IPS DF 4.7 (cell line): Measurements from ENCODE around the gene GMCL2.

Experiments
- DNase-seq: peaks from one replicate; pipeline ENCODE4 v3.0.0-alpha.2; 2013; ENCODE audit warnings: low spot score; ENCODE audit errors: extremely low read depth

GMCL2 gene

DNA sequence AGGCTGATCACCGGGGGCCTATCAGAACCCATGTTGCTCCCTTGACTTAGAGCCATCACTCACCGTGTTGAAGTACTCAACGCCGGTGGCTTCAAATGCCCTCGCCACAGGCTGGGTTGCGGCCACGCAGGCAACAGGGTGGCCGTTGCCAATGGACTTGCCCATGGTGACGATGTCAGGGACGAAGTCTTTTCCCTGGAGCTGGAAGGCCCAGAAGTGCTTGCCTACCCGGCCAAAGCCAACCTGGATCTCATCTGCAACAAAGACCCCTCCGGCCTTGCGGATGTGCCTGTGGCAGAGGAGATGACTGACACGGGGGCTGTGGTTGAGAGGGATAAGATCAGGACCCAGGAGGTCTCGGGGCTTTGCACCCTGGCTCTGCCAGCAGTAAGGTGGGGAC, 35.1 kb upstream of the GMCL2 start:
- no peak for DNase-seq

DNA sequence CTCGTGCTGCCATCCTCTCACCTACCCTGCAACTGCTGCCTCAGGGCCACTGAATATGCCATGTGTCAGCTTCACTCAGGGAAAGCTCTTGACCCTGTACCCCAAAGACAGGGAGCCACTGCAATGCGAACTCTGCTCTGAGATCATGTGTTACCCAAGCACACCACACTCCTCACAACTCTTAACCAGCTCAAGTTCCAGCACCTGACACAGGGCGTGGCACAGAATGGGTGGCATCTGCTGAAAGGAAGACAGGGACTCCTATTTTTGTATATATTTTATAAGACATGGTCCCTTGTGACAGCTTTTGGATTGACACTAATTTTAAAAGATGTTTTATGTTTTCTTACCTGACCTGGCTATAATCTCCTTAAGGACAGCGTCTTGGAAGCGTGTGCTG, 34.7 kb upstream of the GMCL2 start:
- DNase-seq, result no peak

DNA sequence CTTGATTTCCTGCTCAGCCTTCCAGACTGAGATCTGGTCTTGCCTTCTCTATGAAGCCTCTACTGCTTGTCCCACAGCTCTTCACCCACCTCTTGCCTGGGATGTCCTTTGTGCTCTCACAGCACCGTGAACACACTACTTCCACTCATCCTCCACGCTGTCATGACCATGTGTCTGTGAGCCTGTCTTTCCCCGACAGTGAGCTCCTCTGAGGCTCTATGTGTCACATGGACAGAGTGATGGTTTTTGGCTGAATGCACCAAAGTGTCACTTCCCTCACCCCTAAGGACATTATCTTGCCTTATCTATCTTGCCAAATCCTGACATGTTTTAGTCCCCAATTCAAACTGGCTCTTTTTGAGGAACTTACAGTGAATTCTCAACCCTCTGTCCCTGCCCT, 34.1 kb upstream of the GMCL2 start:
- DNase-seq, result no peak

DNA sequence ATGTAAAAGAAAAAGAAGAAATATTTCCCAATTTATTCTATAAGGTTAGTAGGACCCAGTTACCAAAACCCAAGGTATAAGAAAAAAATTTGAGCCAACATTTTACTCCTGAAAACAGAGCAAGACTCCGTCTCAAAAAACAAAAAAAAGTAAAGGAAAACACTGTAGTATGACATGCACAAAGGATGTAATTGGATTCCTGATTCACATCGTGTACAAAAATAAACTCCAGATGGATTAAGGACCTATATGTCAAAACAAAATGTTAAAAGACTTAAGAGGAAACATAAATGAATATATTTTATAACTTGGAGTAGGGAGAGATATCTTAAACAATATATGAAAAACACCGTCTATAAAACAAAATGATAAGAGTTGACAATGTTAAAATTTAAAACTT, 31.7 kb upstream of the GMCL2 start:
- no peak for DNase-seq

DNA sequence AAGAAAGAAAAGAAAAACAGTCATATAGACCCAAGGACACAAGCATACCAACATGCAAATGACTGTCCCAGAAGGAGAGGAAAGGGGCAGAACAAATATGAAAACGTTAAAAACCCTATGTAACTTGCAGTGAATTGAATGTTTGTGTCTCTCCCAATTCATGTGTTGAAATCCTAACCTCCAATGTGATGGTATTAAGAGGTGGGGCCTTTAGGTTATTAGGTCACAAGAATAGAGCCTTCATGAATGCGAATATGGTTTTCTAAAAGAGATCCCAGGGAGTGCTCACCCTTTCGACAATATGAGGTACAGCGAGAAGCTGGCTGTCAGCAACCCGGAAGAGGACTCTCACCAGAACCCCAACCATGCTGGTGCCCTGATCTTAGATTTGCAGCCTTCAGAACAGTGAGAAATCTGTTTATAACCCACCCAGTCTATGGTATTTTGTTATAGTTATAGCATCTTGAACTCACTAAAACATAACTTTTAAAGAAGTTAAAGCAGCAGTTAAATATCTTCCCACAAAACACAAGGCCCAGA, 31.1 kb upstream of the GMCL2 start:
- DNase-seq, result no peak

DNA sequence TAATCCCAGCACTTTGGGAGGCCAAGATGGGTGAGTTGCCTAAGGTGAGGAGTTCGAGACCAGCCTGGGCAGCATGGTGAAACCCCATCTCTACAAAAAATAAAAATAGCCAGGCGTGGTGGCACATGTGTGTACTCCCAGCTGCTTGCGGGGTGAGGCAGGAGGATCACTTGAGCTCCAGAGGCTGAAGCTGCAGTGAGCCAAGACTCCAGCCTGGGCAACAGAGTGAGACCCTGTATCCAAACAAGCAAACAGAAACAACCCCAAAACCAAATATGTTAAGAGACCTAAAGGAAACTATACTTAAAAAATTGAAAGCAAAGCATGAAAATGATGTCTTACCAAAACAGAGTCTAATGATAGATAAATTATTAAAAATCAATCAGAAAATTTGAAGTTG, 29.6 kb upstream of the GMCL2 start:
- no peak for DNase-seq

DNA sequence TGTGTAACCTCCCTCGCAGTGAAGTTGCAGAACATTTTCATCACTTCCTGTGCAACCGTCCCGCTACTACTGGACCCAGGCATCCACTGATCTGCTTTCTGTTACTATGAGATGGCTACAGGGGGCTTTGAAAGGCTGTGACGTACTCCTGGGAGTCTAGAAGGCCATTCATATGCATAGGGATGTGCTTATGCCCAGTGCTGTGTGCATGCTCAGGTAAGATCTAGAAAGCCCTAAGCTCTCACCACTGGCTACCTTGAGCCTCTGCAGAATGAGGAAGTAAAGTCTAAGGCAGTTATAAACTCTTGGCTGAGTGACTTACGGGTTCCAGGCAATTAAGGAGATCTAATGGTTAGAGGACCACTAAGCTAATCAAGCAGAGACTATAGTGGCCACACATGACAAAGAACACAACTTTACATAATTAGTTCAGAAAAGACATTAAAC, 28.9 kb upstream of the GMCL2 start:
- DNase-seq, result no peak

DNA sequence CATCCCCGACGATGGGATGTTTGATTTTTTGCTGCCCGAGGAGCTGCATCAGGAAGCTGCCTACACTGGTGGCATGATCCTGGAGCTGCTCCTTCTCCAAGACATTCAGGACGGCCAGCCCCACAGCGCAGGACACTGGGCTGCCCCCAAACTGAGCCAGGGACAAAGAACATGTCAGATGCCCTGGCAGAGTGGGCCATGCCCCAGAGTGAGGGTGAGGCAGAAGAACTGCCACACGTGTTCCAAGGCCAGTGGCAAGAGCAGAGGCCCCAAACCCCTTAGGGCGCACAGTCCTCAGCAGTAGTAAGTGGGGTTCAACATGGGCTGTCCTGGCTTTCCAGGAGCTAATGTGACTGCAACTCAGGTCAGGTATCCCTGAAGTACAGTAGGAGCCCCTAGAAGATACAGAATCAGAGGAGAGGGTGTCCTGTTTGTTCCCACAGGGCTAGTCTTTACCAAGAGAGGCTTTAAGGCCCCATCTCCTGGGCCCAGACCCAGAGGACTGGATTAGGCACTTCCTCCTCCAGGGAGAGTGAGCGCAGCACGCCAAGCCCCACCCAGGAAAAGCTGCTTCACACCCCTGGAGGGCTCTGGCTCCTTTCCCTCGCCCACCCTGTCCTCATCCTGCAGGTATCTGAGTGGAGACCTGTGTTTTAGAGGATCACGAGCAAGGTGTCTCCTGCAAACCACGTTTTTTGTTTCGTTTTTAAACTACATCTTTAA, 28.3 kb upstream of the GMCL2 start:
- DNase-seq, result no peak

DNA sequence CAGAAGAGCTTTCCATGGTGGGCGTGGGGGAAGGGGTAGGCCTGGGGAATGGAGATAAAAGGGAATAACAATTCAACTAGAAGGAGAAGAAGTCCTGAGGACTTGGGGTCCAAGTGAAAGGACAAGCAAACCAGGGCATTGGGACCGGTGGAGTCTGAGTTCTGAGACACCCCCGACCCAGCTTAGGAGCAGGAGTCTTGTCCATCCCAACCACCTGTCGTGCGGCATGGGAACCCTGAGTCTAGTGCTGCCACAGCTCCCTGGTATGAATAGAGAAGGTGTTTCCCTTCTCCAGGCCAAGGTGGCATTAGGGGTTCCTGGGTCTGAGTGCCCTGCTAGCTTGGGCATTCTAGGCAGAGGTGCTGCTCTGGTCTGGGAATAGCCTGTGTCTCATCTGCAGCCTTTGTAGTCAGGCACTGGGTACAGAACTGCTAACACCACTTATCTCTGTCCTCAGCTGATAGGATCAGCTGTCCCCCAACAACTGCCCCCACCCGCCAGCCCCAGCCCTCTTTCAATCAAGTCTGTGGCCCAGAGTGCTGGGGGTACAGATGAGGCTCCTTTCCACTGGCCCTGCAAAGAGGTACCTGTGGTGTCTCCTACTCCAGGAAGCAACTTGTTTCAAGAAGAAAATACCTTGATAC, 27.1 kb upstream of the GMCL2 start:
- no peak for DNase-seq

DNA sequence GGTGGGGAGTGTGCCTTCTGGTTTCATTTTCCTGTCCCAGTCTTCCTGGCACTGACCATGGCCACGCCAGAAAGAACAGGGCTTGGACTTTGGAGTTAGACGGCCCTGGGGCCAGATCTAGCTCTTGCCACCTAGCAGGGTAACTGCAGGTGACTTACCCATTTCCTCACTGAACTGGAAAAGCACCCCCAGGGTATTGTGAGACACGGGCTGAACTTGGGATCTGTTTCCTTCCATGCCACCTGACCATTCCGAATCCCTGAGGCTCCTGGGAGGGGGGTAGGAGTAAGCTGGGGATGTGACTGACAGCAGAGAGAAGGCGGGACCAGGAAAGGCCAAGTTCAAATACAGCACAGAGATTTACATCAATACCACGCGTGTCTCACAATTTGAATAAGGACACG, 26.6 kb upstream of the GMCL2 start:
- DNase-seq, result no peak

DNA sequence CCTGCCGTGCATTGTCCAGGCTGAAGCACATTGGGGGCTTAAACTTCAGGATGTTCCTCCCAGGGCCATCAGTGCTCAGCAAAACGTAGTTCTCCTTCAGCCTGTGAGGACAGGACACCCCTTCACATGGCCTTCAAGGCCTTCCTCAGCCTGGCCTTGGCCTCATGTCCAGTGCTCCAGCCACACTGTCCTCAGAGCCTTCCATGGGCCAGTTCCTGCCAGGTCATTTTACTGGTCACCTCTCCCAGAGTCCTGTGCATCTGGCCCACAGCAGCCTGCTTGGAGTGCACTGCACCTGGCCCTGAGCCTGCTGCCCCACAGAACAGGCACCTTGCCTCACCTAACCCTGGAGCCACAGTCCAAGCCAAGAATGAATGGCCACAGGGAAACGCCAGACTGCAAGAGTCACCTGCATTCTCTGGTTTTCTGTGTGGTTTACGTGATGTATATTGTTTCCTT, 25.9 kb upstream of the GMCL2 start:
- no peak for DNase-seq

DNA sequence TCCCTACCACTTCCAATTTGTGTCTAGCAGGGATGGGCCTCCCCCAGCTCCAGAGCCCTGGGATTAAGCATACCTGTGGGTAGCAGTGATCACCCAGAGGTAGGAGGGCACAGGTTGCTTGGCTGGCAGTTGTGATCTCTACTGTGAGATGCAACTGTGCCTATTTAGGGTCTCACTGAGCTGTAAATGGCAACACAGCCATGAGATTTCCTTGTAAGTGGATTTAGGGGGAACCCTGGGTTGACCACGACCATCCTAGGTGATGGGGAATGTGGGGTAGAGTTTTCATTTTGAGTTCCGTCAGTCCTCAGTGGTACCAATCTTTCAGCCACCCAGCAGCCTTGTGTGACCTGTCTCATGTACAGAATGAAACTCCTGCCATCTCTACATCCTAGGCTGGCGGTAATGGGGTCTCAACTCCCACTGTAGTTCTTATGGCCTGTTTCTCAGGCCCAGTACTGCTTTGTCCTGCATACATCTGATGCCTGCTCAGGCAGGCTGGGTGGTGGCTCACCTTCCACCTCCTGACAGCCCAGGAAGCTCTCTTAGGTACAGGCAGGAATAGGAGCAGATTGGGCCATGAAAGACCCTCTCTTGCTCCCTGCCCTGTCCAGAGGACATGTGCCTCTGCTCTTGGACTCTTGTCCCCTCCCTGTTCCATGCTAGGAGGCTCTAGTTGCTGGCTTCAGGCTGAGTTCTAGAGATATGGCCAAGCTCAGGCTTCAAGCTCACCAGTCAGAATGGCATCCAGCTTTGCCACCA, 25.3 kb upstream of the GMCL2 start:
- DNase-seq, result no peak

DNA sequence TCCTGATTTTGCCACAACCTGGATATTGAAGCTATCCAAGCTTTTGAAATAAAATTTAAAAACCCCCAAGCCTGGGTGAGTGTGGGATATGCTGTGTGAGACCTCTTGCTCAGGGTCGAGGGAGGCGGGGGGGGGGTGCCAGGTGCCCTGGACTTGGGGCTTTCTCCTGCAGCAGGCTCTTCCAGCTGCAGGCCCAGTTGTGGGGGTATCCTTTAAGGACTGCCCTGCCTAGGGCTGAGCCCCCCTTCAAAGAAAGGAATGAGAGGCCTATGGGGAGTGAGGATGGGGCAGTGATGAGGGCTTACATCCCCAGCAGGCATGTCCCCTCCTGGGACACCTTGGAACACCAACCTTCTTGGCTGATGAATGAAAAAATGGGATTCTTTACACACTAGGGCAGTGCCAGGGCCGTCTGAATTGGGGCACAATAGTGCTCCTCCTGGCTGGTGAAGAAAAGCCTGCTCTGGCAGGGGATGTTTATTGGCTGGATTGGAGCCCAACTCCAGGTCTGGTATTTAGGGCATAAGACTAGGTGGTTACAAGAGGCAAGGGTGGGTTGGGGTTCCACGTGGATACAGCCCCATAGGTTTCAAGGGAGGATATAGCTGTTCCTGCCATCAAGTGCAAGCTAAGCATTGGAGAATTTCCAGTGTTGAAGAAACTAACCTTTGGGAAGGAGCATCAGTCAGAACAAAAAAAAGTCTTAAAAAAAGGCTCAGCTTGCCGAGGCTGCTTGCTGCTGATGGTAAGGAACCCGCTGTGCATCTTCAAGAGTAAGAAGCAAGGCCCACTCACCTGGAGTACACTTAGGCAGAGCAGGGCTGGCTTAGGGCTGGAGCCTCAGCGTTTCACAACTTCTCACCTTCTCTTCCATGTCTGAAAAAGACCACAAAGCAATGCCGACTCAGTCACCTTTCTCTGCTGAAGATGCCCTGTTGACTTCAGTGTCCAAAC, 24.2 kb upstream of the GMCL2 start:
- no peak for DNase-seq

DNA sequence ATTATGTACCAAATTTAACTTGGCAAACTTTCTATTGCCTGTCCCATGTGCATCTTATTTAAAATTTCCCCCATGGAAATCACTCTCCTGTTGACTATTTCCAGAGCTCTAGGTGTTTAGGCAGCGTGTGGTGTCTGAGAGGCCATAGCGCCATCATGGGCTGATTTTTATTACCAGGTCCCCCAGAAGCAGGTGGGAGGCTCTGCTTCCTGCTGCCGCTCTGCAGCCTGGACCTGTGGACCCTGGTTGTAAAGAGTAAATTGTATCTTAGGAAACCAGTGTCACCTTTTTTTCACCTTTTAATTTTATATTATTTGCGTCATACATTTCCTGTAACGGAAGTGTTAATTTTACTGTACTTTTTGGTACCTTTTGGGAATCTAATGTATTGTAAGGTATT, 23.5 kb upstream of the GMCL2 start:
- DNase-seq, result no peak

DNA sequence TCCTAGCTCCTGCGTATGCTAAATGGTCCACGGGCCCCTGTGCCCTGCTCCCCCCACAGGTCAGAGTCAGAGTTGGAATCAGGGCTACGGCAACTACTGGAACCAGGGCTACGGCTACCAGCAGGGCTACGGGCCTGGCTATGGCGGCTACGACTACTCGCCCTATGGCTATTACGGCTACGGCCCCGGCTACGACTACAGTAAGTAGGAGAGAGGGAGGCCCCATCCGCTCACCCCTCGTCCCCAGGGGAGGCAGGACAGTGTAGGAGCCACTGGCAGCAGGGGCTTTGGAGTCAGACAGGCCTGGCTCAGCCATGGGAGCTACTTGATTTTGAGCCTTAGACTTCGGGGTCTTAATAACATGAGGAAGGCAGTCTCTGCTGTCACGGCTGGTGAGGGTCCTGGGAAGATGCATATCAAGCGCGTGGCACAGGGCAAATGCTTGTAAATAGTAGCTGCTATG, 22.9 kb upstream of the GMCL2 start:
- no peak for DNase-seq

DNA sequence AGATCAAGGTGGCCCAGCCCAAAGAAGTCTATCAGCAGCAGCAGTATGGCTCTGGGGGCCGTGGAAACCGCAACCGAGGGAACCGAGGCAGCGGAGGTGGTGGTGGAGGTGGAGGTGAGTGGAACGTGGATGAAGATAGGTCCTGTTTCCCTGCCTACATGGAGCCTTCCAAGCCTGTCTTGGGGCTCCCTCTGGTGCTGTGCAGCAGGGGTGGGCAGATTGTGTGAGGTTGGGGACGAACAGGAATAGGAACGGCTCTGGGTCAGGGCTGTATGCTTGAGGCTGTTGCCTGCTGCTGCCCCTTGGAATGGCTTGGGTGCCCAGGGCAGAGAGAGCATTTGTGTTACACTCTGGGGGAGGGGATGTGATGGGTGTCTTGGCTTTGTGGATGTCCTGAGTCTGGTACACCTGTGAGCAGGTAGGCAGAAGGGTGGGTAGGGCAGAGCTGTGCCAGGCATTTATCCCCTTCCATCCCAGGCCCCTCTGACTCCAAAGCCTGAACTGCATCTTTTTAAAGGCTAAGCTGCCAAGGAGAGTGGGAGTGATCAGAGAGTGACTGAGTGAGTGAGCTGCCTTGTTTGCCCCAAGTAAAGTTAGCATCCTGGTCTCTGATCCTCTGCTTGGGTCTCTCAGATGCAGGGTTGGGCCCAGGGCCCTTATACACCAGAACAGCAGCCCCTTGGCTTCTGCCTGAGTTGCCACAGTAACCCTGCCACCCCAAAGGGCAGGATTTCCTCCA, 22.3 kb upstream of the GMCL2 start:
- DNase-seq, result no peak

DNA sequence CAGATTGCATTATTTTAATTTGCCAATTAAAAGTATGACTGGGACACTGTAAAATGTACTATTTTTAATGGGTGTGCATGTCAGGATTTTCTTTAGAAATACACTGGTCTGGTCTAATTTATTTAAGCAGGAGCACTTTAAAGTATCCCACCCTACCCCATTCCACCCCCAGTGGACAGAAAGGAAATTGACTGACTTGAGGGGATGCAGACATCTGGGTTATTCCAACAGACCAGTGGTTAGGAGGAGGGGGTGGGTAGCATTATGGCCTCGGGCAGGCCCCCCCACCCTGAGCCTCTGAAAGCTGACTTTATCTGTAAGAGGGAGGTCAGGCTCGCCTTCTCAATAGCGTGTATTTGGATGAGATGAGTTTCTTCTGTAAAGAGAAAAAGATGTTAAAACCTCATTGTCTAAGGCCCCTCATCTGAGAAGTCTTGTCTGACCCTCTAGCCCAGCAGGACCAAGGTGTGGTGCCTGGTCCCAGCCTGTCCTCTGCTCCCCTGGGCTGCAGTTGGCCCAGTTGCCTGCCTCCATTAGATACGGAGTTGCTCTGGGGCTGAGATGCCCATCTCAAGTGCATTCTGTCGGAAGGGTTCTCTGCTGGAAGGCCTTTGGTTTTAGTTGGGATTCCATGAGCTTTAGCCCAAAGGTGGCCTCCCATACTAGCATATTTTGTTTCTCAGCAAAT, 21.5 kb upstream of the GMCL2 start:
- DNase-seq, result no peak

DNA sequence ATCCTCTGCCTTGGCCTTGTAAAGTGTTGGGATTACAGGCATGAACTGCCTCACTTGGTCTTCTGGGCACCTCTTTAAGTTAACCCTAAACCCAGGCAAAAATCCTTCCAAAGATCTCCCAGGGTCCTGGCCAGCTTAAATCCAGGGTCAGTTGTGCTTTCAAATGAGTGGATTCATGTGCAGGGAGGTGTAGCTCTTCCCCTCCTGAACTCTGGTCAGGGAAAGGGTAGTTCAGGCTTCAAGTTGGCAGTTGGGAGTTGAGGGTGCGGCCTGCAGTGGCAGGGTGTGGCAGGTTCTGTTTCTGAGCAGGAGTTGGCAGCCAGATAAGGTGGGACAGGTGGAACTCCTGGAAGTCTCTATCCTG, 20.7 kb upstream of the GMCL2 start:
- no peak for DNase-seq

DNA sequence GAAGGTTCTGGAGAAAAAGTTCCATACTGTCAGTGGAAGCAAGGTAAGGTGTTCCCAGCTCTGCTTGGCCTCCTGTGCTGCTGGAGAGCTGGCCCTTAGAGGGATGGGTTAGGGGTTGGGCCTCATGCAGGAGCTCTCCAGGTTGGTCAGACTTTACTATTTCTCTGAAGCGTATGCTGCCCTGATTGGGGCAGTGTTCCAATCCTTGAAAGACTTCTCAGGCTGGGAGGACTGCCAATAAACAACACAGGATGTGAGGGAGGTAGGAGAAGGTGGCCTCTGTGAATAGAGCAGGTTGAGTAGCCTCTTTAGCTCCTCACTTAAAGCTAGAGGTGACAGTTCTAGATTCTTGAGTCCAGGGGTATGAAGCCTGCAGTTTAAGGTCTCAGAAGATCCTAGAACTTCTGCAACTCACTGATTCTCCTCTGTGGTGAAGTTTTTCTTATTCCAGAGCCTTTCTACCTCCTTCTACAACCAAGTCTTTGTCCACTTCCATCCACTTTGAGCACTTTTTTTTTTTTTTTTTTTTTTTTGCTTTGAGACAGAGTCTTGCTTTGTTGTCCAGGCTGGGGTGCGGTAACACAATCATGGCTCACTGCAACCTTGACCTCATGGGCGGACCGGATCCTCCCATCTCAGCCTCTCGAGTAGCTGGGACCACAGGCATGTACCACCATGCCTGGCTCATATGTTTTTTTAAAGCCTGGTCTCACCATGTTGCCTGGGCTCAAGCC, 20.2 kb upstream of the GMCL2 start:
- DNase-seq, result no peak
